Coronary artery (tissue), 2 donors: ENCODE results near the gene EPS8.

Experiments
- DNase-seq: peaks from one replicate; pipeline ENCODE4 v3.0.0-alpha.2; 2017; ENCODE audit warnings: low spot score
- H3K27ac ChIP-seq, 2 donors: fragments of 200-600 bp; sonication (generic); one replicate each; pipeline ENCODE4 v1.5.1; 2016 to 2019
- H3K4me3 ChIP-seq: fragments of 200-600 bp; sonication (generic); 2 replicates; pipeline ENCODE4 v1.5.1; 2016; ENCODE audit warnings: mild to moderate bottlenecking, moderate library complexity
- TF ChIP-seq, protein P1 (sequence below): fragments of 200-600 bp; sonication (generic); IDR thresholded peaks from one replicate; pipeline ENCODE4 v1.5.1; 2019; ENCODE audit warnings: antibody characterized with exemption

The EPS8 gene

DNA sequence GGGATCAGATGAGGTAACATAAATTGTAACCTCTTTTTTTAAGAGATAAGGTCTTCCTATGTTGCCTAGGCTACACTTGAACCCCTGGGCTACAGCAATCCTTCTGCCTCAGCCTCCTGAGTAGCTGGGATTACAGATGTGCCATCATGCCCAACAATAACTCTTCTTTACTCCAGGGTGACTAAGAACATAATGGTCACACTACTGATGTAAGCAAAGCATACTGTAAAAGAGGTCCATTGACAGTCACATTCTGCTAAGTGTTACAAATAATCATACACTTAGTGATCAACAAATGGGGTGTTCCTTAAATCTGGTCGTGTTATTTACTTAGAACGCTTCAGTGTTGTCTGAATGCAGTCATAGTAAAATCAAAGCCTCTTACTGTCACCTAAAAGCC, 68.9 kb downstream of the EPS8 start:
- TF ChIP-seq, protein P1, sequence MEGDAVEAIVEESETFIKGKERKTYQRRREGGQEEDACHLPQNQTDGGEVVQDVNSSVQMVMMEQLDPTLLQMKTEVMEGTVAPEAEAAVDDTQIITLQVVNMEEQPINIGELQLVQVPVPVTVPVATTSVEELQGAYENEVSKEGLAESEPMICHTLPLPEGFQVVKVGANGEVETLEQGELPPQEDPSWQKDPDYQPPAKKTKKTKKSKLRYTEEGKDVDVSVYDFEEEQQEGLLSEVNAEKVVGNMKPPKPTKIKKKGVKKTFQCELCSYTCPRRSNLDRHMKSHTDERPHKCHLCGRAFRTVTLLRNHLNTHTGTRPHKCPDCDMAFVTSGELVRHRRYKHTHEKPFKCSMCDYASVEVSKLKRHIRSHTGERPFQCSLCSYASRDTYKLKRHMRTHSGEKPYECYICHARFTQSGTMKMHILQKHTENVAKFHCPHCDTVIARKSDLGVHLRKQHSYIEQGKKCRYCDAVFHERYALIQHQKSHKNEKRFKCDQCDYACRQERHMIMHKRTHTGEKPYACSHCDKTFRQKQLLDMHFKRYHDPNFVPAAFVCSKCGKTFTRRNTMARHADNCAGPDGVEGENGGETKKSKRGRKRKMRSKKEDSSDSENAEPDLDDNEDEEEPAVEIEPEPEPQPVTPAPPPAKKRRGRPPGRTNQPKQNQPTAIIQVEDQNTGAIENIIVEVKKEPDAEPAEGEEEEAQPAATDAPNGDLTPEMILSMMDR, result no peak
- peak overlapping the region in 1 of 2 donors; percentile 47 for H3K27ac ChIP-seq
- H3K4me3 ChIP-seq, result no peak overlapping the region
- DNase-seq, result no peak

DNA sequence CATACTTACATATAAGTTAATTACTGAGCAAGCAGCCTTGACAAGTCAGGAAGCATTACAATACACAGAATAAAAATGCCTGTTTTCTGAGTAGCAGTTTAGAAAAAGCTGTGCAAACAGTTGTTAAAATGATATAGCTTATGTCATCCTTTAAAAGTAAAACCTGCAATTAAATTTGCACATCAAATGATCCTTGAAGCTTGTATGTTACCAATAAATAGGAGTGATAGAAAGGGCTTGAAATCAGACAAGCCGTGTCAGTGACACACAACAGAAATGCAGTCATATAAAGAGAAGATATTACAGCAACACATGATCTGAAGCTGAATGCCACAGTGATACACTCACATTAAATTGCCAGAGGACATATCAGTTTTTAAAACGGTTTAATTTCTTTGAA, 70.0 kb downstream of the EPS8 start:
- no peak overlapping the region for H3K4me3 ChIP-seq
- peak overlapping the region in 1 of 2 donors; percentile 45 for H3K27ac ChIP-seq
- no peak for DNase-seq
- TF ChIP-seq, protein P1, result no peak

DNA sequence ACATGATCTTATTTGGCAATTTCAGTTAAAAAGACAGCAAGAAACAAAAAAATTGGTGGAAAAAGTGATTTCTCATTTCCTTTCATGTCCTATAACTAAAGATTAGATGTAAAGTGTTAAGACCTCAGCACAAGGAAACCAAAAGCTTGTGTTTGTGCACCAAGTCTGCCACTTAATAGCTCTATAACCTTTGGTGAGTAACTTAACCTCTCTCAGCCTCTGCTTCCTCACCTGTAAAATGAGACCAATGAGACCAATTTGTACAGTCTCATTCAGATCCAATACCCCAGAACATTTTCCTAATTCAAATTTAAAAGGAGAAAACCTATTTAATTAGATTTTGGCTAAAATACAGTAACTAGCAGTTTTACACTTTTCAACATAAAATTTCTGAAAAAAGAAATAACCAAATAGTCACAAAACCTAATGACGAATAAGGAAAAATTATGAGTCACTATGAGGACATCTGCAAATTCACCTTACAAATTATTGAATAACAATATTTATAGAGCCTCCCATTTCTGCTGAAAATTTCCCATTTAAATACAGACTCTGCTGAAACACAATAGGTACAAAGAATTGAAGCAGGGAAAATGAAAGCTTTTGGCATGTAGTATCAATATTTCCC, 71.1 kb downstream of the EPS8 start:
- DNase-seq, result no peak
- H3K4me3 ChIP-seq, result no peak overlapping the region
- H3K27ac ChIP-seq, result peak overlapping the region in 1 of 2 donors; percentile 31
- TF ChIP-seq, protein P1, result no peak

GRCh38 chr12:15716581-15716980, 72.6 kb downstream of the EPS8 start:
- no peak for DNase-seq
- H3K27ac ChIP-seq, result peak overlapping the region in 1 of 2 donors; percentile 46
- H3K4me3 ChIP-seq, result no peak overlapping the region
- TF ChIP-seq, protein P1, result no peak

DNA sequence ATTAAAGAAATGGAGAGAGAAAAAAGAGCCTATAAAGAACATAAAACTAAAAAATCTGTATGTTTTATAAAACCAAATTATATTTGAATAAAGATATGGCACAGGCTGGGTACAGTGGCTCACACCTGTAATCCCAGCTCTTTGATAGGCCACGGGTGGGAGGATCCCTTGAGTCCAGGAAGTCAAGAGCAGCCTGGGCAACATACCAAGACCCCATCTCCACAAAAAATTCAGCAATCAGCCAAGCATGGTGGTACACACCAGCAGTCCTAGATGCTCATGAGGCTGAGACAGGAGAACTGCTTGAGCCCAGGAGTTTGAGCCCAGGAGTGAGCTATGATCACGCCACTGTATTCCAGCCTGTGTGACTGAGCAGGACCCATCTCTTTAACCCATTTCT, 74.9 kb downstream of the EPS8 start:
- no peak overlapping the region for H3K4me3 ChIP-seq
- no peak overlapping the region for H3K27ac ChIP-seq
- TF ChIP-seq, protein P1, result no peak
- DNase-seq, result no peak

DNA sequence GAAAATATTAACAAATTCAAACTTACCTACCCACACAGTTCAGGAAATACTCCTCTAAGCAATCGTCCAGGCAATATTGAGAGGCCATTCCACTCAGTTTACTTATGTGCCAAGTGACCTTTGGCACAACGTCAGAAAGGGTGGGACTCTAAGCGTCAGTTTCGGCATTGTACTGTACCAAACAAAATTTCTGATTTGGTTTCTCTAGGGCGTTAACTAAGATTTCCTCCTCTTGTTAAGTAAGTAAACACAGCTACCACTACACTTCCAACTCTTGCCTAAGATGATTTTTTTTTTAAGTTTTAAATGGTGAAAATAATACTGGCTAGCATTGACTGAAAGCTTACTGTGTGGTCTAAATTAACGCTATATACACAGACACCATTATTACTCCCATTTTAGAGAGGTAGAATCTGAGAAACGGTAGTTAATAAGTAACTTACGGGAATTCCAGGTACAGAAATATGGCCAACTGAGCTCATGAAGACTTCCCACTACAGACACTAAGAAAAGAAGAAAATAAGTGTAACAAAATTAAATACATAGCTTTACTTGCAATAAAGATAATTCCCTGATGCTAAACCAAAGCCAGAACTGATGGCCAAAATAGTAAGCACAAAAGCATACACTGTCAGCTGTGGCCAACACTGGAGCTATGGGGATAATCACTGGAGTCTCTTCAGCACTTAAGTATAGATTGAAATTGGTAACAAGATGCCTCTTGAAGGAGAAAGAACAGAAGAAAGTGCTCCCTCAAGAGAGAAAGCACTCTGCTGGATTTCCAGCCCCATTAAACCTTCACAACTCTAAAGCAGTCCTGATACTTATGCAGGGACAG, 76.1 kb downstream of the EPS8 start:
- H3K4me3 ChIP-seq, result peak overlapping the region; percentile 51
- peak overlapping the region; percentile 18 to 64 for H3K27ac ChIP-seq
- TF ChIP-seq, protein P1, result no peak
- no peak for DNase-seq

DNA sequence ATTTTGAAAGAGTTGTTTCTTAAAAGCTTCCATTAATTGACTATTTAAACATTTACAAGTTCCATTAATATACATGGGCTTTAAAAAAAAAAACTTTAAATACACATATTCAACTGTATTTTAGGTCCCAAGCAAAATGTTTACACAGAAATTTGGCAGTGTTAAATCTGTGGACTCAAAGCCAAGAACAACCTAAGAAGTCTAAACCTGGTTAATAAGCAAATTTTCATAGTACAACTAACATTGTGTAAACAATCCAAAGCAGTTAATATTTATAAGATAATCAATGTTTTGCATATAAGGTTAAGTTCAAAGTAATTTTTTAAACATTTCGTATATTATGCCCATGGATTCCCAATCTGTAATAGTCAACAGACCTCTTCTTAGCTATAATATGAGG, 77.0 kb downstream of the EPS8 start:
- TF ChIP-seq, protein P1, result no peak
- peak overlapping the region; percentile 18 to 64 for H3K27ac ChIP-seq
- H3K4me3 ChIP-seq, result peak overlapping the region; percentile 51
- DNase-seq, result no peak
